Measurements from ENCODE around the gene RIMS4.

DNA sequence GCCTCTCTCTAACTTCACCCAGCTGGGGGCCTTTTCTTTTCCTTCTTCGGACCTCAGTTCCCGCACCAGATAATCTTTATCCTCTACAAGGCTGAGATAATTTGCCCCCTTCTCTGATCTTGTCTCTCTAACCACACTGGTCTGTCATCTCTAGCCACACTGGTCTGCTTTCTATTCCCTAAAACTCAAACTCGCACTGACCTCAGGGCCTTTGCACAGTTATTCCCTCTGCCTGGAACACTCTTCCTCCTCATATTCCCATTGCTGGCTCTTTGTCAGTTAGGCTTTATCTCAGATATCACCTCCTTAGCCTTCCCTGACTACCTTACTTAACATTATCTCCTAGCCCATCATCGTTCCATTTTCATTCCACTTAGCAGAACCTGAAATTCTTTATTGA, 7.6 kb downstream of the RIMS4 start:
- TF ChIP-seq CTCF (IDR thresholded peaks at IDR 0.05): no peak
- no peak for TF ChIP-seq POLR2AphosphoS5 (IDR thresholded peaks at IDR 0.05)
